ENCODE measurements around the gene SFPQ. TPM values are rescaled to one million over a fixed set of nuclear protein-coding genes. Genes with fewer than 3 reads are reported as not detected.

Gene SFPQ
- total RNA-seq, 1 experiment from 2014 or later = 354 TPM

DNA sequence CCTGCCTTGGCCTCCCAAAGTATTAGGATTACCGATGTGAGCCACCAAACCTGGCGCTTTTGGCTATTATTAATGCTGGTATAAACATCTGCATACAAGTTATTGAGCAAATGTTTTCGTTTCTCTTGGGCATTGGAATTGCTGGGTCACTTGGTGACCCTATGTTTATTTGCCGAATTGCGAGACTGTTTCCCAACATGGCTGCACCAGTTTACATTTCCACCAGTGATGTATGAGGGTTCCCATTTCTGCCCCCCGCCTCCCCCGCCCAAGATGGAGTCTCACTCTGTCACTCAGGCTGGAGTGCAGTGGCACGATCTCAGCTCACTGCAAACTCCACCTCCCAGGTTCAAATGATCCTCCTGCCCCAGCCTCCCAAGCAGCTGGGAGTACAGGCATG is 20.9 kb downstream of the SFPQ start:
- no peak overlapping the region for H3K4me3 Mint-ChIP-seq
- no peak for ATAC-seq
- CTCF ChIA-PET = no interaction called here

More for the DNA sequence above, 20.9 kb downstream of the SFPQ start:
- DNase-seq (ENCODE audit: low spot score) = no peak
- H3K27me3 Mint-ChIP-seq (ENCODE audit: low read depth) = no peaks in the 10 kb centered on the region
- H3K4me1 Mint-ChIP-seq = no peaks in the 10 kb centered on the region
- TF ChIP-seq, protein P1, sequence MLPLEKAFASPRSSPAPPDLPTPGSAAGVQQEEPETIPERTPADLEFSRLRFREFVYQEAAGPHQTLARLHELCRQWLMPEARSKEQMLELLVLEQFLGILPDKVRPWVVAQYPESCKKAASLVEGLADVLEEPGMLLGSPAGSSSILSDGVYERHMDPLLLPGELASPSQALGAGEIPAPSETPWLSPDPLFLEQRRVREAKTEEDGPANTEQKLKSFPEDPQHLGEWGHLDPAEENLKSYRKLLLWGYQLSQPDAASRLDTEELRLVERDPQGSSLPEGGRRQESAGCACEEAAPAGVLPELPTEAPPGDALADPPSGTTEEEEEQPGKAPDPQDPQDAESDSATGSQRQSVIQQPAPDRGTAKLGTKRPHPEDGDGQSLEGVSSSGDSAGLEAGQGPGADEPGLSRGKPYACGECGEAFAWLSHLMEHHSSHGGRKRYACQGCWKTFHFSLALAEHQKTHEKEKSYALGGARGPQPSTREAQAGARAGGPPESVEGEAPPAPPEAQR (CRISPR knock-in tag; IDR thresholded peaks at IDR 0.05) = no peak
- TF ChIP-seq, protein P2, sequence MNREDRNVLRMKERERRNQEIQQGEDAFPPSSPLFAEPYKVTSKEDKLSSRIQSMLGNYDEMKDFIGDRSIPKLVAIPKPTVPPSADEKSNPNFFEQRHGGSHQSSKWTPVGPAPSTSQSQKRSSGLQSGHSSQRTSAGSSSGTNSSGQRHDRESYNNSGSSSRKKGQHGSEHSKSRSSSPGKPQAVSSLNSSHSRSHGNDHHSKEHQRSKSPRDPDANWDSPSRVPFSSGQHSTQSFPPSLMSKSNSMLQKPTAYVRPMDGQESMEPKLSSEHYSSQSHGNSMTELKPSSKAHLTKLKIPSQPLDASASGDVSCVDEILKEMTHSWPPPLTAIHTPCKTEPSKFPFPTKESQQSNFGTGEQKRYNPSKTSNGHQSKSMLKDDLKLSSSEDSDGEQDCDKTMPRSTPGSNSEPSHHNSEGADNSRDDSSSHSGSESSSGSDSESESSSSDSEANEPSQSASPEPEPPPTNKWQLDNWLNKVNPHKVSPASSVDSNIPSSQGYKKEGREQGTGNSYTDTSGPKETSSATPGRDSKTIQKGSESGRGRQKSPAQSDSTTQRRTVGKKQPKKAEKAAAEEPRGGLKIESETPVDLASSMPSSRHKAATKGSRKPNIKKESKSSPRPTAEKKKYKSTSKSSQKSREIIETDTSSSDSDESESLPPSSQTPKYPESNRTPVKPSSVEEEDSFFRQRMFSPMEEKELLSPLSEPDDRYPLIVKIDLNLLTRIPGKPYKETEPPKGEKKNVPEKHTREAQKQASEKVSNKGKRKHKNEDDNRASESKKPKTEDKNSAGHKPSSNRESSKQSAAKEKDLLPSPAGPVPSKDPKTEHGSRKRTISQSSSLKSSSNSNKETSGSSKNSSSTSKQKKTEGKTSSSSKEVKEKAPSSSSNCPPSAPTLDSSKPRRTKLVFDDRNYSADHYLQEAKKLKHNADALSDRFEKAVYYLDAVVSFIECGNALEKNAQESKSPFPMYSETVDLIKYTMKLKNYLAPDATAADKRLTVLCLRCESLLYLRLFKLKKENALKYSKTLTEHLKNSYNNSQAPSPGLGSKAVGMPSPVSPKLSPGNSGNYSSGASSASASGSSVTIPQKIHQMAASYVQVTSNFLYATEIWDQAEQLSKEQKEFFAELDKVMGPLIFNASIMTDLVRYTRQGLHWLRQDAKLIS (CRISPR knock-in tag; IDR thresholded peaks at IDR 0.05; ENCODE audit: borderline replicate concordance) = no peak
- TF ChIP-seq NR2C2 (CRISPR knock-in tag; IDR thresholded peaks at IDR 0.05) (no peak), SMAD4 (CRISPR knock-in tag; IDR thresholded peaks at IDR 0.05) (no peak), FOXK1 (CRISPR knock-in tag; IDR thresholded peaks at IDR 0.05) (no peak), RELA (CRISPR knock-in tag; IDR thresholded peaks at IDR 0.05; ENCODE audit: borderline replicate concordance) (no peak), ZNF138 (CRISPR knock-in tag; conservative IDR thresholded peaks at IDR 0.05) (no peak), GTF2I (CRISPR knock-in tag; conservative IDR thresholded peaks at IDR 0.05) (no peak), NR1H2 (CRISPR knock-in tag; IDR thresholded peaks at IDR 0.05) (no peak), NR3C1 (CRISPR knock-in tag; conservative IDR thresholded peaks at IDR 0.05; ENCODE audit: low read depth) (no peak), ZNF263 (CRISPR knock-in tag; IDR thresholded peaks at IDR 0.05; ENCODE audit: low read depth) (no peak), CREB1 (CRISPR knock-in tag; IDR thresholded peaks at IDR 0.05) (no peak), GABPB1 (CRISPR knock-in tag; IDR thresholded peaks at IDR 0.05) (no peak)
- TF ChIP-seq, protein P3, sequence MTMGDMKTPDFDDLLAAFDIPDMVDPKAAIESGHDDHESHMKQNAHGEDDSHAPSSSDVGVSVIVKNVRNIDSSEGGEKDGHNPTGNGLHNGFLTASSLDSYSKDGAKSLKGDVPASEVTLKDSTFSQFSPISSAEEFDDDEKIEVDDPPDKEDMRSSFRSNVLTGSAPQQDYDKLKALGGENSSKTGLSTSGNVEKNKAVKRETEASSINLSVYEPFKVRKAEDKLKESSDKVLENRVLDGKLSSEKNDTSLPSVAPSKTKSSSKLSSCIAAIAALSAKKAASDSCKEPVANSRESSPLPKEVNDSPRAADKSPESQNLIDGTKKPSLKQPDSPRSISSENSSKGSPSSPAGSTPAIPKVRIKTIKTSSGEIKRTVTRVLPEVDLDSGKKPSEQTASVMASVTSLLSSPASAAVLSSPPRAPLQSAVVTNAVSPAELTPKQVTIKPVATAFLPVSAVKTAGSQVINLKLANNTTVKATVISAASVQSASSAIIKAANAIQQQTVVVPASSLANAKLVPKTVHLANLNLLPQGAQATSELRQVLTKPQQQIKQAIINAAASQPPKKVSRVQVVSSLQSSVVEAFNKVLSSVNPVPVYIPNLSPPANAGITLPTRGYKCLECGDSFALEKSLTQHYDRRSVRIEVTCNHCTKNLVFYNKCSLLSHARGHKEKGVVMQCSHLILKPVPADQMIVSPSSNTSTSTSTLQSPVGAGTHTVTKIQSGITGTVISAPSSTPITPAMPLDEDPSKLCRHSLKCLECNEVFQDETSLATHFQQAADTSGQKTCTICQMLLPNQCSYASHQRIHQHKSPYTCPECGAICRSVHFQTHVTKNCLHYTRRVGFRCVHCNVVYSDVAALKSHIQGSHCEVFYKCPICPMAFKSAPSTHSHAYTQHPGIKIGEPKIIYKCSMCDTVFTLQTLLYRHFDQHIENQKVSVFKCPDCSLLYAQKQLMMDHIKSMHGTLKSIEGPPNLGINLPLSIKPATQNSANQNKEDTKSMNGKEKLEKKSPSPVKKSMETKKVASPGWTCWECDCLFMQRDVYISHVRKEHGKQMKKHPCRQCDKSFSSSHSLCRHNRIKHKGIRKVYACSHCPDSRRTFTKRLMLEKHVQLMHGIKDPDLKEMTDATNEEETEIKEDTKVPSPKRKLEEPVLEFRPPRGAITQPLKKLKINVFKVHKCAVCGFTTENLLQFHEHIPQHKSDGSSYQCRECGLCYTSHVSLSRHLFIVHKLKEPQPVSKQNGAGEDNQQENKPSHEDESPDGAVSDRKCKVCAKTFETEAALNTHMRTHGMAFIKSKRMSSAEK (CRISPR knock-in tag; IDR thresholded peaks at IDR 0.05; ENCODE audit: borderline replicate concordance) = no peak
- TF ChIP-seq, protein P4, sequence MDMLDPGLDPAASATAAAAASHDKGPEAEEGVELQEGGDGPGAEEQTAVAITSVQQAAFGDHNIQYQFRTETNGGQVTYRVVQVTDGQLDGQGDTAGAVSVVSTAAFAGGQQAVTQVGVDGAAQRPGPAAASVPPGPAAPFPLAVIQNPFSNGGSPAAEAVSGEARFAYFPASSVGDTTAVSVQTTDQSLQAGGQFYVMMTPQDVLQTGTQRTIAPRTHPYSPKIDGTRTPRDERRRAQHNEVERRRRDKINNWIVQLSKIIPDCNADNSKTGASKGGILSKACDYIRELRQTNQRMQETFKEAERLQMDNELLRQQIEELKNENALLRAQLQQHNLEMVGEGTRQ (CRISPR knock-in tag; IDR thresholded peaks at IDR 0.05) = no peak
- TF ChIP-seq, protein P5, sequence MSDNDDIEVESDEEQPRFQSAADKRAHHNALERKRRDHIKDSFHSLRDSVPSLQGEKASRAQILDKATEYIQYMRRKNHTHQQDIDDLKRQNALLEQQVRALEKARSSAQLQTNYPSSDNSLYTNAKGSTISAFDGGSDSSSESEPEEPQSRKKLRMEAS (CRISPR knock-in tag; IDR thresholded peaks at IDR 0.05) = no peak
- TF ChIP-seq, protein P6, sequence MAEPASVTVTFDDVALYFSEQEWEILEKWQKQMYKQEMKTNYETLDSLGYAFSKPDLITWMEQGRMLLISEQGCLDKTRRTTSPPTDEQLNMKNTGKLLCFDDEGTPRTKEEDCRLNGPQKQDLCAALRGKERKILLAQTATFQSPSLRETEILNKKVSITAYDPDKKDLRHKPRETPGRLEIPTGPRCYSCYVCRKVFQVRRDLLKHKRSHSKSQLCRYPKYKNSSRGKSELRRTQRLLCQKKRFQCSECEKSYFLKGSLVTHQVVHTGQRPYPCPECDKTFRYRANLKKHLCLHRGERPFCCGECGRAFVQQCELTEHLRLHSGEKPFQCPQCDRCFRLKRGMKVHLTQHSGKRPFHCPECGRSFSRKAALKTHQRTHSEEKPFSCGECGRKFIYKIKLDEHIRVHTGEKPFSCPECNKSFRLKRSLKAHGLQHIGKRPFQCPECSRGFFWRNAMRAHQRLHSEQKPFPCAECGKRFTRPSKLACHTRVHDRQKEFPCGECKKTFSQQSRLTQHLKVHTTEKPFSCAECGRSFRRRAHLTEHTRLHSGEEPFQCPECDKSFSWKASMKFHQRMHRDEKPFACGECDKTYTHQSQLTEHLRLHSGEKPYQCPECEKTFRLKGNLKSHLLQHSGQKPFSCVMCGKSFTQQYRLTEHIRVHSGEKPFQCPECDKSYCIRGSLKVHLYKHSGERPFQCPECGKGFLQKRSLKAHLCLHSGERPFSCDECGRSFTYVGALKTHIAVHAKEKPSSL (CRISPR knock-in tag; conservative IDR thresholded peaks at IDR 0.05) = no peak
- TF ChIP-seq, protein P7, sequence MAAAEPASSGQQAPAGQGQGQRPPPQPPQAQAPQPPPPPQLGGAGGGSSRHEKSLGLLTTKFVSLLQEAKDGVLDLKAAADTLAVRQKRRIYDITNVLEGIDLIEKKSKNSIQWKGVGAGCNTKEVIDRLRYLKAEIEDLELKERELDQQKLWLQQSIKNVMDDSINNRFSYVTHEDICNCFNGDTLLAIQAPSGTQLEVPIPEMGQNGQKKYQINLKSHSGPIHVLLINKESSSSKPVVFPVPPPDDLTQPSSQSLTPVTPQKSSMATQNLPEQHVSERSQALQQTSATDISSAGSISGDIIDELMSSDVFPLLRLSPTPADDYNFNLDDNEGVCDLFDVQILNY (CRISPR knock-in tag; IDR thresholded peaks at IDR 0.05) = no peak
- H3K36me3 Mint-ChIP-seq = peaks cover 18% of the 10 kb centered on the region
- POLR2A ChIA-PET = interaction anchor here (0.6 kb wide), 1 partner anchor 198 kb away, joined by 4 read pairs; no protein-coding TSS in a partner anchor
- H3K9me3 Mint-ChIP-seq = no peaks in the 10 kb centered on the region
- no peak overlapping the region for H3K27ac Mint-ChIP-seq
